Pancreas (tissue), 10 donors: ENCODE measurements around the gene DUOX1. TPM values are rescaled to one million over a fixed set of nuclear protein-coding genes. Genes with fewer than 3 reads are reported as not detected.

Source experiments
- ATAC-seq, 4 donors: fragments of 200-7000 bp; cut with Tn5 transposase; one replicate each; pipeline versions ENCODE4 v1.8.0 to v1.9.1; 2020; ENCODE audit warnings: mild to moderate bottlenecking in 4 of 4, moderate library complexity in 4 of 4
- DNase-seq, 6 donors: peaks; one replicate each; pipeline ENCODE4 v3.0.0-alpha.2; 2020
- FAIRE-seq: peaks from 2 replicates; lab custom pipeline; 2012; peaks lifted over from hg19 to GRCh38; lab: Jason Lieb, UNC
- H3K27ac ChIP-seq, 4 donors: fragments of 200-600 bp; sonication (generic); 1 replicate in 3 of 4; 2 replicates in 1 of 4; pipeline versions ENCODE4 v1.5.0 to v1.8.0; 2020
- H3K27me3 ChIP-seq, 4 donors: fragments of 200-600 bp; one replicate each; pipeline ENCODE4 v1.8.0; 2021
- H3K36me3 ChIP-seq, 3 donors: fragments of 200-600 bp; sonication (generic) in 1 of 3; one replicate each; pipeline versions ENCODE4 v1.5.0 to v1.8.0; 2020 to 2021
- H3K4me1 ChIP-seq, 3 donors: fragments of 200-600 bp; one replicate each; pipeline ENCODE4 v1.8.0; 2021
- H3K4me3 ChIP-seq, 4 donors: fragments of 200-600 bp; sonication (generic) in 2 of 4; one replicate each; pipeline versions ENCODE4 v1.5.0 to v1.8.0; 2020 to 2021
- H3K9me3 ChIP-seq, 4 donors: fragments of 200-600 bp; one replicate each; pipeline ENCODE4 v1.8.0; 2021
- WGBS, 2 donors: extraction: QIAGEN DNeasy Blood & Tissue Kit; methylation state at CpG; one replicate each; pipeline ENCODE4 v1.1.7; 2013; 5-methylcytosine and 5-hydroxymethylcytosine counted together
- intact Hi-C, 3 donors: fragments of 100-400 bp; cut with DNase I; formaldehyde crosslinking; loops; one replicate each; pipeline versions ENCODE4 v1.11.1 to v1.14.2; 2022
- polyA plus RNA-seq, 2 donors: library from polyadenylated mRNA; stranded (reverse); fragments of 200-250 nt; gene quantifications; one replicate each; pipeline ENCODE4 v1.2.3, GENCODE V29; 2013
- total RNA-seq, 6 donors: library from RNA; stranded (reverse); fragmentation: NEBNext Ultra II Directional in 4 of 6; extraction: Animal tissue kit (Norgen Biotek cat#: 25700) in 4 of 6; gene quantifications; one replicate each; pipeline versions ENCODE4 v1.2.1 to v1.2.4, GENCODE V29; 2021 to 2023
- TF ChIP-seq, protein P1 (sequence below), 4 donors: fragments of 200-600 bp; sonication (generic) in 3 of 4; IDR thresholded peaks; one replicate each; pipeline versions ENCODE4 v1.5.0 to v1.8.0; 2021; ENCODE audit warnings: antibody characterized with exemption in 4 of 4
- donor health status: healthy with polysubstance abuse.
- donor health status: DM: no; HTN: no; CAD: no; lungs with moderate emphysema.
- donor health status: DM: no; HTN: no; CAD: no.
- donor health status: control.
- donor health status: control.
- donor health status: Bipolar disorder and iron deficiency.
- donor health status: DM: yes; HTN: yes; CAD: no.
- donor health status: DM: no; HTN: no; CAD: no.
- donor health status: DM: no; HTN: no; CAD: no.
- donor health status: DM: yes; HTN: yes; CAD: no.

Gene DUOX1
- total and polyA plus RNA-seq, 8 donors: 0.14 to 0.97 (median 0.42) TPM

DNA sequence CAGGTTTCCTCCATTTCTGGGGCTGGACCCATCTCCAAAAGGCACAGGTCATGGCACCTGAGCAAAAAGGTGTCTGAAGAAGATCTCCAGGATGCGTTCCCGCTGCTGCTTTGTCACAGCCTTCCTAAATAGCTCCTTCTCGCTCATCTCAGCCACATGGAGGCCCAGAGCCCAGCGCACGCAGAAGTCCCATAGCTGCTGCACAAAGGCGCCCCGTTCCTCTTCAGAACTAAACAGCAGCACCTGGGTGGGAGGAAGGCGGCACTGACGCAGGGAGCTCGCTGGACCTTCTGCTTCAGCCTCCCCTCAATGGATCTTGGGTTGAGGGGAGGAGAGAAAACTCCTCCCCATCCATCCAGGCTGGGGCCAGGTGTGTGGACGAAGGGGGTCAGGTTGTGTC, 24.2 kb upstream of the DUOX1 start:
- WGBS, 2 donors: 89 to 93% methylated on average over 11 of the region's 11 CpGs
- TF ChIP-seq, protein P1, sequence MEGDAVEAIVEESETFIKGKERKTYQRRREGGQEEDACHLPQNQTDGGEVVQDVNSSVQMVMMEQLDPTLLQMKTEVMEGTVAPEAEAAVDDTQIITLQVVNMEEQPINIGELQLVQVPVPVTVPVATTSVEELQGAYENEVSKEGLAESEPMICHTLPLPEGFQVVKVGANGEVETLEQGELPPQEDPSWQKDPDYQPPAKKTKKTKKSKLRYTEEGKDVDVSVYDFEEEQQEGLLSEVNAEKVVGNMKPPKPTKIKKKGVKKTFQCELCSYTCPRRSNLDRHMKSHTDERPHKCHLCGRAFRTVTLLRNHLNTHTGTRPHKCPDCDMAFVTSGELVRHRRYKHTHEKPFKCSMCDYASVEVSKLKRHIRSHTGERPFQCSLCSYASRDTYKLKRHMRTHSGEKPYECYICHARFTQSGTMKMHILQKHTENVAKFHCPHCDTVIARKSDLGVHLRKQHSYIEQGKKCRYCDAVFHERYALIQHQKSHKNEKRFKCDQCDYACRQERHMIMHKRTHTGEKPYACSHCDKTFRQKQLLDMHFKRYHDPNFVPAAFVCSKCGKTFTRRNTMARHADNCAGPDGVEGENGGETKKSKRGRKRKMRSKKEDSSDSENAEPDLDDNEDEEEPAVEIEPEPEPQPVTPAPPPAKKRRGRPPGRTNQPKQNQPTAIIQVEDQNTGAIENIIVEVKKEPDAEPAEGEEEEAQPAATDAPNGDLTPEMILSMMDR (IDR thresholded peaks at IDR 0.05): no peak
- no peak for FAIRE-seq
- Histone ChIP-seq H3K27ac (no peak overlapping the region), H3K4me3 (no peak overlapping the region), H3K27me3 (no peaks in the 10 kb centered on the region), H3K36me3 (no peaks in the 10 kb centered on the region), H3K9me3 (no peaks in the 10 kb centered on the region), H3K4me1 (no peaks in the 10 kb centered on the region)
- DNase-seq: no peak
- intact Hi-C loops: no loop called here
- ATAC-seq: no peak

DNA sequence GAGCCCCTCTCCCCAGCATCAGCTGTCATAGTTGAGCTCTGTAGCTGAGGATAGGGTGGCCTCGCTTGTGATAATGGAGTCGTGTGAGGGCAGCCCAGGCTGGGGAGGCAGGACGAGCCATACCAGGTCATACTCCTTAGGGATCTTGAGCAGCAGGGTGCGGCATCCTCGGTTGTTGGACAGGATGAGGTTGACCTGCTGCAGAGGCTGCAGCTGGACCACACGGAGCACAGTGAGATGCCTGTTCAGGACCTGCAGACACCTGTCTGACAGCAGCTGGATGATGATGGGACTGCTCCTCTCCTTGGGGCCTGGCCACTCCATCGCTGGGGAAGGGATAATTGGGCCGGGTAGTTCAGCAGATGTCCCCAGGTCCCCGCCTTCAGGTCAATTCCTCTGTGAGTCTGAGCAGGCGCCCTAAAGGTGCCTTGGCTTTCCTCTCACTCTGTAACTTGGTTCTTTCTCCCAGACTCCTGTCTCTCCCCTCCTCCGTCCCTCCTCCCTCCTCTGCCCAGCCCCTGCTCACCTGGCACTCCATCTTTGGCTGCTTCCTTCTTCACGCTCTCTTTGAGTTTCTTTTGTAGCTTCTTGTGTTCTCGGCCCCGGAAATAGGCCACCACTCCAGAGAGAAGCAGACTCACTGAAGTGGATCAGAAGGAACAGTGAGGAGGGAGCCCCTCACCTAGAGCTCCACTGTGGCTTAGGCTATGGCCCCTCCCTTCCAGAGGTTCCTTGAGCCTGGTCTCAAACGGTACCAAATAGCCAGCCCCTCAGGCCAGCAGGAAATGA, 23.6 kb upstream of the DUOX1 start:
- Histone ChIP-seq H3K27me3 (no peaks in the 10 kb centered on the region), H3K4me1 (no peaks in the 10 kb centered on the region), H3K36me3 (no peaks in the 10 kb centered on the region), H3K27ac (no peak overlapping the region), H3K9me3 (no peaks in the 10 kb centered on the region), H3K4me3 (no peak overlapping the region)
- intact Hi-C loops: no loop called here
- no peak for ATAC-seq
- no peak for FAIRE-seq
- DNase-seq: no peak
- TF ChIP-seq, protein P1 (IDR thresholded peaks at IDR 0.05): no peak
- 68 to 78% methylated on average over 15 of the region's 15 CpGs for WGBS, 2 donors

DNA sequence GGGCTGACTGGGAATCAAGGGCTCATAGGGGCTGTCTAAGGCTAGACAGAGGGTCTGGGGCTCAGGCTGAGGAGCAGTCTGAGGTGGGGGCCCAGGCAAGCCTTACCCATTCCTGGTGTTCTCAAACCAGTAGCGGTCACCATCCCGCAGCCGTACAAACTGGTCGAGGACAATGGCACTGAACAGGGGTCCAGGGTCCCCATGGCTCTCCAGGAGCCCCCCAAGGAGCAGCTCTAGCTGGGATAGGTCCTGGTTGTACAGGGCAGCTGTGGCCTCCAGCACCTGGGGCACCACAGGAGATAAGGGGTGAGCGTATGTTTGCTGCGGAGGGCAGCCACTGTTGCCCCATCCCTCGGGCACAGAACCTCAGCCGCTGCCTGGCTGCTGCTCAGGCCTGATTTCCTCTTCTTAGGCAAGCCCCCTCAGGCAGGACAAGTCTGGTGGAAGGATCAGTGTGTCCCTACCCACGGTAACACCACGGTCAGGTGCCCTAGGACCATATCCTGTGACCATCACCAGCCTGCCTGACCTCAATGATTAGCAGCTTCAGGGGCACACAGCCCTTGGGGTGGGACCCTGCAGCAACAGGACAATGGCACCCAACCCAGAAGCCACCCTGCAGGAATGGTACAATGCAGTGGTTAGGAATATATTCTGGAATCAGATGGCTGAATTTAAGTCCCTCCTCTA, 21.7 kb upstream of the DUOX1 start:
- Histone ChIP-seq H3K4me3 (no peak overlapping the region), H3K4me1 (peaks cover 0 to 3% (median 0%) of the 10 kb centered on the region in 3 donors), H3K36me3 (no peaks in the 10 kb centered on the region), H3K9me3 (no peaks in the 10 kb centered on the region), H3K27me3 (peaks cover 0 to 15% (median 3%) of the 10 kb centered on the region in 4 donors), H3K27ac (no peak overlapping the region)
- FAIRE-seq: no peak
- DNase-seq: no peak
- TF ChIP-seq, protein P1 (IDR thresholded peaks at IDR 0.05): no peak
- intact Hi-C loops: no loop called here
- no peak for ATAC-seq
- WGBS, 2 donors: 88 to 93% methylated on average over 10 of the region's 10 CpGs

DNA sequence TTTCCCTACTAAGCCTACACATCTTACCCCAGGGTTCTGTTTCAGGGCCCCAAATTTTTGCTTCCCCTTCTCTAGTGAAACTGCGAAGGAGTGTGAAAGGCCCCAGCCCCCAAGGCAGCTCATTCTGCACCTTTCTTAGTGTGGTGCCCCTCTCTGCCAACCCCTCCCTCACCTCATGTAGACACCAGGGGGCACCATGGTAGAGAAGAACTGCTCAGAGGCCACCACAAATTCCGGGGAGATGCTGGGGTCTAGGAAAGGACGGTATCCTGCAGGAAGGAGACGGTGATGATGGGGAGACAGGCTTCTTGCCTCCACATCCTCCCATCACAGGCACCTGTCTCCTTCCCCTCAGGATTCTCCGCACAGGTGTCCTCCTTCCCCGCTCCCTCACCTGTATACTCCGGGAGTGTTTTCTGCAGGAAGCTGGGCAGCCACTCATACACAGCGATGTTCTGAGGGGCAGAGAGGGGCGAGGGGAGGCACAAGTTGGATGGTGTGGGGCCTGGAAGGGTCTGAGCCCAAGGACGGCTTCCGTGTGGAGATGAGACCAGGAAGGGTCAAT, 19.5 kb upstream of the DUOX1 start:
- 63 to 71% methylated on average over 11 of the region's 11 CpGs for WGBS, 2 donors
- H3K9me3 ChIP-seq: no peaks in the 10 kb centered on the region
- H3K4me3 ChIP-seq: no peak overlapping the region
- DNase-seq: no peak
- H3K4me1 ChIP-seq: peaks cover 0 to 3% (median 0%) of the 10 kb centered on the region in 3 donors
- TF ChIP-seq, protein P1 (IDR thresholded peaks at IDR 0.05): no peak
- H3K27ac ChIP-seq: no peak overlapping the region
- no peak for FAIRE-seq
- no peaks in the 10 kb centered on the region for H3K36me3 ChIP-seq
- ATAC-seq: no peak
- intact Hi-C loops: loop anchor here in 1 of 3 donors (10.0 kb wide), 1 partner anchor 156 kb away; the partner anchor contains the start of gene TERB2
- peaks cover 0 to 15% (median 3%) of the 10 kb centered on the region in 4 donors for H3K27me3 ChIP-seq
